Measurements from ENCODE around the gene GIMD1. TPM values are rescaled to one million over a fixed set of nuclear protein-coding genes. Genes with fewer than 3 reads are reported as not detected.

The GIMD1 gene
- total RNA-seq, 1 donor from 2014 or later = not detected

DNA sequence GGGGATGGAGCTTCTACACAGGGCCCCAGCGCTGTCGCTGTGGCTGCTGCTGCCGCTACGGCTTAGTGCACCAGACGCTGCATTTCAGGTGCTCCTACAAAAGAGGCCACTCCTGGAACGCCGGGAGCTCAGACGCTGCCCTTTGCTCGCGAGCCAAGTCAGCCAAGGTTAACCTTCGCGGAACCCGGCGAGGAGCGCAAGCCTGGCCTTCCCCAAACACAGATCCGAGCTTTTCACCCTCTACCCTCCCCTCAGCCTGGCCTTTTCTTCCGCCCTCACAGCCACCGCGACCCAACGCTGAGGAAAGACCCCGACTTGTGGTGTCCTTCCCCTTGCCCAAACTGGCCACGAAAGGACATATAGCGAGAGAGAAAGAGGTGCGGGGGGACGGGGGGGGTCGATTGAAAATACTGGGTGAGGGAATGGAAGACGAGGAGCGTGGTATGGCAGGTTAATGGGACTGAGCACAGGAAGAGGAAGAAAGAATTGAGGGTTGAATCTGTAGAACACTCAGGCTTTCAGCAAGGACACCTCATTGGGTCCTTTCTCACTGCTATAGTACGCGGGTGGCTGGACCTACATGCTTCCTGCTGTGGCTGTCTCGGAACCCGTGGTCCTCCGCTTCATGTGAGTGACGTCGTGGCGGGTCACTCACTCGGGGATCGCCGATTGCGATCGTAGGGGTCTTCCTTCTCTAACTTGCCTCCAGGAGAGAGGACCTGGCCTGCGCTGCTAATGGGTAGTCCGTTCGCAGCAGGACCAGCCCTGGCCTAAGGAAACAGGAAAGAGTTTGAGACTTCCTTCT, 52.4 kb downstream of the GIMD1 start, which contains the start of the genes AIMP1 and TBCK:
AIMP1 (plus strand) TSS at position 583 of the 805 bp plus-strand sequence. CDS start 8,460 bp downstream, outside the sequence.
TBCK (minus strand) TSS at position 242 of the 805 bp plus-strand sequence. CDS start 7,249 bp downstream, outside the sequence.
- ATAC-seq (peak; percentile 96), DNase-seq (ENCODE audit: low spot score) (peak; percentile 89)

DNA sequence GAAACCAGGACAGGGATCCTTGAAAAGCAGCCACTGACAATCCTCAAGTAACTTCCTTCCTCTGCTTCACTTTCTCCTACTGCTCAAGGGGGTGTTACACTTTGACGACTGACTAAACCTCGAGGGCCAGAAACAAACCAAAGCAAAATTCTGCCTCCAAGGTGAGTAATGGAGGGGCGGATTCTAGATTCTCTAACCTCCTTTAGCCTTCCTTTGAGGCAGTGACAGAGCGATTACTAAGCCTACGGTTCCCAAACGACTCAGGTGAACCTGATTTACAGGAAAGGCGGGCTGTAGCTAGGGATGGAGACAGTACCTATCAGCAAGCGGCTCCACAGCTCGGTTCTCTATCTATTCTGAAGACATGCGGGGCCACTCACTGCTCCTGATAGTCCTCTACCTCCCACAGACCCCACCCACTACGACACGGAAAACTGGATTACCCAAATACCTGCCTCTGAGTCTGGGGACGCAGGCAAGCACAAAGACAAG, 53.1 kb downstream of the GIMD1 start:
- DNase-seq (ENCODE audit: low spot score) = no peak

DNA sequence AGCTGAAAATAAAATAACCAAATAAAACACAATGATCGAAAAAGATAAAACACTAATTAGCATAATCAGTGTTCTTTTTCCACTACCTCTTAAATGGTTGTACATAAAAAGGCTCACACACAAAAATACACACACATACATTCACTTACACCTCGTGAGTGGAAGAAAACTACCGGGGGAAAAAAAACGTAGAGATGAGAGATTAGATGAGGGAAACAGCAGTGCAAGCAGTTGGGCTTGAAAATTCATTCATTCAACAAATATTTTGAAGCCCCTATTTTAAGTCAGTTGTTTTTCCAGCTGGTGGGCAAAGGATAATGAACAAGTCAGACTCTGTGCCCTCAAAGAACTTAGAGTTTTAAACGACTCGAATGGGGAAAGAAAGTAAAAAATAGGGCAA, 53.6 kb downstream of the GIMD1 start:
- ATAC-seq (no peak), DNase-seq (ENCODE audit: low spot score) (no peak)

More for the DNA sequence above, 53.1 kb downstream of the GIMD1 start:
- peak; percentile 28 for ATAC-seq

DNA sequence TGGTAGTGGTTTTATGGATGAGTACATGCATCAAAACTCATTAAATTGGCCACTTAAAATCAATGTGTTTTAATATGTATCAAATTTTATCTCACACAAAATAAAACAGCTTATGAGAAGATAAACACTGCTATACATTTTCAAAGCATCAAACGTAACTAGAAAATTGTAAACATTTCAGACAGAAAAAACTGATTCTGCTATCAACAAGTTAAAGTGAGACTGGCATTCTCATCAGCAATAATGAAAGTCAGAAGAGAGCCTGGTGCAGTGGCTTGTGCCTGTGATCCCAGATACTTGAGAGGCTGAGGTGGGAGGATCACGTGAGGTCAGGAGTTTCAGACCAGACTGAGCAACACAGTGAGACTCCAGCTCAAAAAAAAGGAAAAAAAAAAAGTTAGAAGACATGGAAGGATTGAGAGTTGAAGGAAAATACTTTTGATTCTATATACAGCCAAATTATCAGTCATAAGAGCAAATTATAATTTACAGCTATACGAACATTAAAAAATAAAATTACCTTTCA, 55.5 kb downstream of the GIMD1 start:
- ATAC-seq = no peak
- no peak for DNase-seq (ENCODE audit: low spot score)

DNA sequence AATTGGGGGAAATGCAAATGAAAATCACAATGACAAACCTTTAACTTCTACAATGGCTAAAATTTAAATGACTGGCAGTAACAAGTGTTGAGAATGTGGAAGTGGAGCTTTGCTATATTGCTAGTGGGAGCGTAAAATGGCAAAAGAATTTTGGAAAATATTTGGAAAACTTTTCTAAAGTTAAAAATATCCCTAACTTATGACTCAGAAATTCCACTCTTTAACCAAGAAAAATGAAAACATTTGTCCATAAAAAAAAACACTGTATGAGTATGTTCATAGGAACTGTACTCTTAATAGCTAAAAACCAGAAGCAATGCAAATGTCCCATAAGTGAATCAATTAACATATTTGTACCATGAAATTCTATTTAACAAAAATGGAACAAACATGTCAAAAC, 56.2 kb downstream of the GIMD1 start:
- DNase-seq (ENCODE audit: low spot score) = no peak

More for the DNA sequence above, 56.2 kb downstream of the GIMD1 start:
- ATAC-seq = no peak

Other genes with a start within 250 kb of the GIMD1 start
- 17.6 TPM for gene TBCK, start 52.6 kb downstream of the GIMD1 start, total RNA-seq
- 14.3 TPM for gene AIMP1, start 52.2 kb downstream of the GIMD1 start, total RNA-seq

Data from left lobe of liver (tissue), 2 donors.